B cell (primary cell): Measurements from ENCODE around the gene ARHGAP15. TPM values are rescaled to one million over a fixed set of nuclear protein-coding genes. Genes with fewer than 3 reads are reported as not detected.

Experiments
- ATAC-seq: fragments of 200-7000 bp; cut with Tn5 transposase; one replicate; pipeline ENCODE4 v1.10.0; 2021; ENCODE audit warnings: low read depth, mild to moderate bottlenecking, moderate number of reproducible peaks, moderate library complexity
- CTCF ChIA-PET: fragments of 350-600 bp; sonication (Branson Sonifier 250); formaldehyde crosslinking; loops from one replicate; lab custom pipeline; 2021; ENCODE audit warnings: antibody characterized with exemption, inconsistent platforms; lab: Charles Lee
- POLR2A ChIA-PET: fragments of 350-600 bp; sonication (Branson Sonifier 250); formaldehyde crosslinking; loops from one replicate; lab custom pipeline; 2021; ENCODE audit warnings: antibody characterized with exemption; lab: Charles Lee
- DNase-seq: peaks from one replicate; pipeline ENCODE4 v3.0.0; 2013
- H2AFZ ChIP-seq: 2 replicates; pipeline ENCODE4 v1.6.1; 2012; ENCODE audit warnings: mild to moderate bottlenecking, low read depth, low read length; ENCODE audit not compliant: insufficient read depth, poor library complexity, severe bottlenecking
- H3K27ac ChIP-seq, 2 donors: 1 replicate in 1 of 2; 2 replicates in 1 of 2; pipeline ENCODE4 v1.5.1; 2012 to 2013; ENCODE audit warnings: low read length in 2 of 2, mild to moderate bottlenecking in 2 of 2, moderate library complexity in 1 of 2
- H3K27me3 ChIP-seq, 4 experiments: fragments of 200-600 bp in 1 of 4; sonication (generic) in 1 of 4; replicated peaks in 1 of 4; 1 replicate in 2 of 4; 2 replicates in 2 of 4; pipeline versions ENCODE4 v1.6.1 to v1.7.0; 2013 to 2016; ENCODE audit warnings: low read length in 3 of 4, mild to moderate bottlenecking in 2 of 4, mixed read lengths in 1 of 4, moderate library complexity in 1 of 4; ENCODE audit not compliant: insufficient read depth in 4 of 4, control insufficient read depth in 3 of 4; ENCODE audit errors: control extremely low read depth in 1 of 4
- H3K36me3 ChIP-seq, 2 experiments: replicated peaks in 1 of 2; 1 replicate in 1 of 2; 2 replicates in 1 of 2; pipeline versions ENCODE4 v1.6.1 to v1.7.1; 2013; ENCODE audit warnings: low read length in 1 of 2; ENCODE audit not compliant: insufficient read depth in 2 of 2, control insufficient read depth in 1 of 2; ENCODE audit errors: control extremely low read depth in 1 of 2, extremely low read depth in 1 of 2
- H3K4me1 ChIP-seq, 2 donors: fragments of 200-600 bp in 1 of 2; sonication (generic) in 1 of 2; 1 replicate in 1 of 2; 2 replicates in 1 of 2; pipeline versions ENCODE4 v1.5.1 to v1.6.1; 2013 to 2017; ENCODE audit warnings: low read length in 2 of 2; ENCODE audit not compliant: control insufficient read depth in 2 of 2, insufficient read depth in 2 of 2
- H3K4me2 ChIP-seq: replicated peaks from 2 replicates; pipeline ENCODE3; 2012; ENCODE audit warnings: mild to moderate bottlenecking, low read depth, low read length; ENCODE audit not compliant: poor library complexity, severe bottlenecking
- H3K4me3 ChIP-seq, 5 experiments: fragments of 200-600 bp in 1 of 5; sonication (generic) in 1 of 5; 1 replicate in 3 of 5; 2 replicates in 2 of 5; pipeline versions ENCODE4 v1.5.1 to v1.7.0; 2011 to 2016; ENCODE audit warnings: low read length in 4 of 5, mild to moderate bottlenecking in 4 of 5, low read depth in 2 of 5, control low read depth in 1 of 5, moderate library complexity in 1 of 5; ENCODE audit not compliant: insufficient read depth in 1 of 5; ENCODE audit errors: control extremely low read depth in 1 of 5, extremely low read depth in 1 of 5
- H3K79me2 ChIP-seq: fragments of 200-600 bp; sonication (generic); one replicate; pipeline ENCODE4 v1.6.0; 2016; ENCODE audit warnings: low read length; ENCODE audit not compliant: control insufficient read depth, insufficient read depth
- H3K9ac ChIP-seq: fragments of 200-600 bp; sonication (generic); 2 replicates; pipeline ENCODE4 v1.6.1; 2017; ENCODE audit warnings: mild to moderate bottlenecking, low read length, moderate library complexity
- H3K9me3 ChIP-seq, 3 donors: one replicate each; pipeline versions ENCODE4 v1.6.1 to v1.7.1; 2013; ENCODE audit warnings: low read length in 2 of 3; ENCODE audit not compliant: control insufficient read depth in 2 of 3, insufficient read depth in 1 of 3; ENCODE audit errors: control extremely low read depth in 1 of 3
- H4K20me1 ChIP-seq: 2 replicates; pipeline ENCODE4 v1.6.0; 2012; ENCODE audit warnings: mild to moderate bottlenecking, low read length; ENCODE audit not compliant: insufficient read depth, control insufficient read depth, poor library complexity, severe bottlenecking
- H3K27ac Mint-ChIP-seq: one replicate; pipeline ENCODE4 v1.8.0; 2021; ENCODE audit warnings: mixed read lengths
- H3K27me3 Mint-ChIP-seq: one replicate; pipeline ENCODE4 v1.8.0; 2021; ENCODE audit warnings: mixed read lengths
- H3K4me1 Mint-ChIP-seq: one replicate; pipeline ENCODE4 v1.8.0; 2021; ENCODE audit warnings: mixed read lengths
- H3K4me3 Mint-ChIP-seq: one replicate; pipeline ENCODE4 v1.8.0; 2021; ENCODE audit warnings: mixed read lengths
- H3K9me3 Mint-ChIP-seq: one replicate; pipeline ENCODE4 v1.8.0; 2022; ENCODE audit warnings: mixed read lengths; ENCODE audit not compliant: insufficient read depth
- CTCF ChIP-seq: fragments of 200-600 bp; IDR thresholded peaks from one replicate; pipeline ENCODE4 v1.8.0; 2022; ENCODE audit warnings: antibody characterized with exemption, mild to moderate bottlenecking
- EZH2 ChIP-seq: IDR thresholded peaks from 2 replicates; pipeline ENCODE4 v1.6.1; 2012; ENCODE audit warnings: borderline replicate concordance, low read depth, mild to moderate bottlenecking, moderate library complexity, low read length; ENCODE audit not compliant: insufficient read depth, poor library complexity, severe bottlenecking
- WGBS: methylation state at CpG from one replicate; pipeline ENCODE4 v1.1.5; 2013; ENCODE audit warnings: missing lambda C conversion rate; ENCODE audit not compliant: insufficient coverage; 5-methylcytosine and 5-hydroxymethylcytosine counted together
- intact Hi-C: fragments of 100-400 bp; cut with micrococcal nuclease; formaldehyde crosslinking; loops from one replicate; pipeline ENCODE4 v1.10.0; 2022
- polyA plus RNA-seq: library from polyadenylated mRNA; depleted of rRNA; stranded (reverse); fragments of >200 nt; gene quantifications from 2 replicates; pipeline ENCODE4 v1.2.3, GENCODE V29; 2012
- total RNA-seq, 2 donors: library from RNA; stranded (reverse); fragments of 120-200 nt in 1 of 2; gene quantifications; 1 replicate in 1 of 2; 2 replicates in 1 of 2; pipeline versions ENCODE4 v1.2.3 to v1.2.4, GENCODE V29; 2013 to 2022

The ARHGAP15 gene
- total and polyA plus RNA-seq, 2 donors (not counting 1 experiment from before 2014, with no cell fraction given) = 58.6 to 187 TPM

GRCh38 chr2:143694335-143694734, 565.1 kb downstream of the ARHGAP15 start:
- no peak overlapping the region for H3K4me2 ChIP-seq
- H4K20me1 ChIP-seq = peaks cover 18% of the 10 kb centered on the region
- intact Hi-C loops = no loop called here
- 100% methylated on average over 1 of the region's 3 CpGs for WGBS
- ChIA-PET CTCF (interaction anchor here (1.5 kb wide), 1 partner anchor 9 kb away, joined by 3 read pairs; no protein-coding TSS in a partner anchor), POLR2A (no interaction called here)
- Mint-ChIP-seq H3K9me3 (no peaks in the 10 kb centered on the region), H3K27ac (no peak overlapping the region), H3K4me3 (no peak overlapping the region), H3K4me1 (peaks cover 4% of the 10 kb centered on the region), H3K27me3 (no peaks in the 10 kb centered on the region)
- TF ChIP-seq CTCF = no peak
- no peak for TF ChIP-seq EZH2
- H2AFZ ChIP-seq = no peak overlapping the region
- no peaks in the 10 kb centered on the region for H3K4me1 ChIP-seq
- H3K79me2 ChIP-seq = no peaks in the 10 kb centered on the region
- no peak for DNase-seq
- no peak overlapping the region for H3K9ac ChIP-seq
- no peaks in the 10 kb centered on the region for H3K9me3 ChIP-seq
- H3K4me3 ChIP-seq = no peak overlapping the region
- H3K36me3 ChIP-seq = peaks cover 6 to 21% of the 10 kb centered on the region in 2 experiments
- ATAC-seq = no peak
- no peak overlapping the region for H3K27ac ChIP-seq
- no peaks in the 10 kb centered on the region for H3K27me3 ChIP-seq

- no peak for DNase-seq
- H3K4me1 ChIP-seq = no peaks in the 10 kb centered on the region
- Mint-ChIP-seq H3K4me1 (peaks cover 4% of the 10 kb centered on the region), H3K4me3 (no peak overlapping the region), H3K27me3 (no peaks in the 10 kb centered on the region), H3K9me3 (no peaks in the 10 kb centered on the region), H3K27ac (no peak overlapping the region)
- ATAC-seq = no peak
- peaks cover 0 to 15% of the 10 kb centered on the region in 2 experiments for H3K36me3 ChIP-seq
- no peak overlapping the region for H3K4me2 ChIP-seq
- H3K27ac ChIP-seq = no peak overlapping the region
- intact Hi-C loops = no loop called here
- POLR2A ChIA-PET = no interaction called here
- TF ChIP-seq CTCF = no peak
- no peak for TF ChIP-seq EZH2
- H3K4me3 ChIP-seq = no peak overlapping the region
- no peak overlapping the region for H2AFZ ChIP-seq
- H3K27me3 ChIP-seq = no peaks in the 10 kb centered on the region
- peaks cover 11% of the 10 kb centered on the region for H4K20me1 ChIP-seq
- CTCF ChIA-PET = no interaction called here
- H3K9ac ChIP-seq = no peak overlapping the region
- H3K9me3 ChIP-seq = no peaks in the 10 kb centered on the region
- H3K79me2 ChIP-seq = no peaks in the 10 kb centered on the region
Observed at GRCh38 chr2:143696651-143697050, 567.4 kb downstream of the ARHGAP15 start.
